Testis (tissue), 3 donors: ENCODE results near the gene RAB28. TPM values are rescaled to one million over a fixed set of nuclear protein-coding genes. Genes with fewer than 3 reads are reported as not detected.

Experiments
- DNase-seq: peaks from one replicate; pipeline ENCODE4 v3.0.0-alpha.2; 2019
- H3K27ac ChIP-seq, 2 donors: fragments of 200-600 bp; sonication (generic); one replicate each; pipeline ENCODE4 v1.5.1; 2019
- H3K27me3 ChIP-seq: fragments of 200-600 bp; sonication (generic); one replicate; pipeline ENCODE4 v1.5.1; 2019
- H3K36me3 ChIP-seq: fragments of 200-600 bp; sonication (generic); one replicate; pipeline ENCODE4 v1.5.1; 2017; ENCODE audit warnings: low read depth; ENCODE audit errors: missing control alignments
- H3K4me1 ChIP-seq: fragments of 200-600 bp; sonication (generic); one replicate; pipeline ENCODE4 v1.5.1; 2019
- H3K4me3 ChIP-seq, 2 donors: fragments of 200-600 bp; sonication (generic); one replicate each; pipeline ENCODE4 v1.5.1; 2017 to 2019
- H3K9me3 ChIP-seq: fragments of 200-600 bp; sonication (generic); one replicate; pipeline ENCODE4 v1.5.1; 2017
- CTCF ChIP-seq, 3 experiments: fragments of 450-650 bp in 2 of 3; fragments of 200-600 bp in 1 of 3; sonication (generic) in 1 of 3; IDR thresholded peaks; one replicate each; pipeline ENCODE4 v1.5.1; 2016 to 2019; ENCODE audit warnings: antibody characterized with exemption in 3 of 3, mild to moderate bottlenecking in 2 of 3, moderate library complexity in 1 of 3
- POLR2A ChIP-seq: fragments of 450-650 bp; IDR thresholded peaks from one replicate; pipeline ENCODE4 v1.6.1; 2017; ENCODE audit warnings: antibody characterized with exemption, mild to moderate bottlenecking, moderate library complexity
- WGBS, 2 donors: methylation state at CpG; one replicate each; pipeline ENCODE4 v1.1.5; 2018; 5-methylcytosine and 5-hydroxymethylcytosine counted together
- intact Hi-C: fragments of 100-400 bp; cut with DNase I; formaldehyde crosslinking; loops from one replicate; pipeline ENCODE4 v1.15.1; 2023; ENCODE audit warnings: low total_unique reads
- polyA plus RNA-seq: library from polyadenylated mRNA; stranded (reverse); fragments of 350-450 nt; fragmentation: Illumina TruSeq; extraction: RNeasy Lipid Tissue Mini Kit (QIAGEN cat#74804); gene quantifications from one replicate; pipeline ENCODE4 v1.2.3, GENCODE V29; 2014; ENCODE audit warnings: low read depth, low replicate concordance; ENCODE audit not compliant: insufficient read depth
- total RNA-seq, 2 donors: library from RNA; depleted of rRNA; stranded (reverse); fragments of >200 nt; gene quantifications; one replicate each; pipeline ENCODE4 v1.2.3, GENCODE V29; 2016

The RAB28 gene
- total and polyA plus RNA-seq, 3 donors from 2014 or later, result 30.2 to 65.1 (median 34.3) TPM

- Histone ChIP-seq H3K4me3 (no peak overlapping the region), H3K9me3 (no peaks in the 10 kb centered on the region), H3K27ac (no peak overlapping the region), H3K4me1 (no peaks in the 10 kb centered on the region), H3K27me3 (no peaks in the 10 kb centered on the region), H3K36me3 (no peaks in the 10 kb centered on the region)
- 95 to 98% methylated on average over 9 of the region's 9 CpGs for WGBS, 2 donors
- DNase-seq, result no peak
- intact Hi-C loops, result no loop called here
- no peak for TF ChIP-seq POLR2A
- no peak for TF ChIP-seq CTCF (IDR thresholded peaks at IDR 0.05)
These were observed 105.0 kb downstream of the RAB28 start for GRCh38 chr4:13378973-13379759.

- DNase-seq, result no peak
- Histone ChIP-seq H3K27ac (no peak overlapping the region), H3K4me1 (no peaks in the 10 kb centered on the region), H3K9me3 (no peaks in the 10 kb centered on the region), H3K4me3 (no peak overlapping the region), H3K36me3 (no peaks in the 10 kb centered on the region), H3K27me3 (no peaks in the 10 kb centered on the region)
- 76 to 77% methylated on average over 3 of the region's 3 CpGs for WGBS, 2 donors
- intact Hi-C loops, result no loop called here
- TF ChIP-seq POLR2A (no peak), CTCF (IDR thresholded peaks at IDR 0.05) (no peak)
These were observed 113.1 kb downstream of the RAB28 start for GRCh38 chr4:13371048-13371447.

- H3K36me3 ChIP-seq, result no peaks in the 10 kb centered on the region
- intact Hi-C loops, result no loop called here
- no peak overlapping the region for H3K27ac ChIP-seq
- no peaks in the 10 kb centered on the region for H3K9me3 ChIP-seq
- no peak for DNase-seq
- no peak overlapping the region for H3K4me3 ChIP-seq
- TF ChIP-seq CTCF (IDR thresholded peaks at IDR 0.05) (no peak), POLR2A (no peak)
- WGBS, 2 donors, result 55 to 61% methylated on average over 2 of the region's 2 CpGs
- no peaks in the 10 kb centered on the region for H3K4me1 ChIP-seq
- no peaks in the 10 kb centered on the region for H3K27me3 ChIP-seq
These were observed 115.9 kb downstream of the RAB28 start for GRCh38 chr4:13368217-13368616.

- Histone ChIP-seq H3K4me1 (no peaks in the 10 kb centered on the region), H3K4me3 (no peak overlapping the region), H3K9me3 (no peaks in the 10 kb centered on the region), H3K36me3 (no peaks in the 10 kb centered on the region), H3K27ac (no peak overlapping the region), H3K27me3 (no peaks in the 10 kb centered on the region)
- TF ChIP-seq POLR2A (no peak), CTCF (IDR thresholded peaks at IDR 0.05) (no peak)
- intact Hi-C loops, result no loop called here
- WGBS, 2 donors, result 84 to 87% methylated on average over 6 of the region's 6 CpGs
- no peak for DNase-seq
These were observed 116.4 kb downstream of the RAB28 start for GRCh38 chr4:13367691-13368090.

GRCh38 chr4:13367244-13367643, 116.9 kb downstream of the RAB28 start:
- Histone ChIP-seq H3K9me3 (no peaks in the 10 kb centered on the region), H3K4me1 (no peaks in the 10 kb centered on the region), H3K4me3 (no peak overlapping the region), H3K27ac (no peak overlapping the region), H3K36me3 (no peaks in the 10 kb centered on the region), H3K27me3 (no peaks in the 10 kb centered on the region)
- intact Hi-C loops, result no loop called here
- DNase-seq, result no peak
- TF ChIP-seq POLR2A (no peak), CTCF (IDR thresholded peaks at IDR 0.05) (no peak)
